GM12878 (cell line): ENCODE data around the gene ARHGAP20. TPM values are rescaled to one million over a fixed set of nuclear protein-coding genes. Genes with fewer than 3 reads are reported as not detected.

Experiments
- ATAC-seq: fragments of 200-7000 bp; cut with Tn5 transposase; 3 replicates; pipeline ENCODE4 v1.9.1; 2020; ENCODE audit warnings: mild to moderate bottlenecking, moderate library complexity
- Bru-seq: library from RNA; stranded (reverse); fragments of 400-500 nt; gene quantifications from one replicate; lab custom pipeline; 2021; lab: Mats Ljungman, UMichigan
- BruChase-seq, 2 experiments: library from RNA; stranded (reverse); fragments of 400-500 nt; gene quantifications; one replicate each; lab custom pipeline; 2021; lab: Mats Ljungman, UMichigan
- BruUV-seq: library from RNA; stranded (reverse); fragments of 400-500 nt; replicated peaks from 2 replicates; lab custom pipeline; 2021; lab: Mats Ljungman, UMichigan
- CTCF ChIA-PET: fragments of 300-600 bp; sonication (Branson Sonifier 250); formaldehyde crosslinking; extraction: SDS; loops from one replicate; lab custom pipeline; 2021; ENCODE audit warnings: inconsistent platforms; lab: Yijun Ruan, JAX
- POLR2A ChIA-PET: fragments of 350-600 bp; formaldehyde crosslinking; extraction: SDS; loops from one replicate; lab custom pipeline; 2021; ENCODE audit warnings: inconsistent platforms; lab: Charles Lee
- RAD21 ChIA-PET: fragments of 300-600 bp; sonication (Branson Sonifier 250); formaldehyde crosslinking; loops from one replicate; lab custom pipeline; 2023; ENCODE audit warnings: antibody characterized with exemption; ENCODE audit not compliant: unreplicated experiment; lab: Charles Lee
- SMC1A ChIA-PET: fragments of 300-600 bp; sonication (Branson Sonifier 250); formaldehyde crosslinking; loops from one replicate; lab custom pipeline; 2023; ENCODE audit not compliant: unreplicated experiment, uncharacterized antibody; lab: Charles Lee
- DNase-seq: peaks from one replicate; pipeline ENCODE4 v3.0.0-alpha.2; 2011; ENCODE audit warnings: low read depth, low spot score
- FAIRE-seq: peaks from 3 replicates; lab custom pipeline; 2011; peaks lifted over from hg19 to GRCh38; lab: Jason Lieb, UNC
- H2AFZ ChIP-seq: 2 replicates; pipeline ENCODE4 v1.6.0; 2011; ENCODE audit warnings: low read depth, low read length, control low read depth; ENCODE audit not compliant: control insufficient read depth
- H3K27ac ChIP-seq: 2 replicates; pipeline ENCODE4 v1.5.1; 2011; ENCODE audit warnings: control low read depth; ENCODE audit not compliant: control insufficient read depth, insufficient read depth
- H3K27me3 ChIP-seq, 2 experiments: replicated peaks in 1 of 2; 2 replicates each; pipeline versions ENCODE4 v1.6.0 to v1.6.1; 2011; ENCODE audit warnings: low read length in 1 of 2; ENCODE audit not compliant: control insufficient read depth in 2 of 2, insufficient read depth in 2 of 2
- H3K36me3 ChIP-seq, 2 experiments: 2 replicates each; pipeline ENCODE4 v1.5.1; 2011; ENCODE audit warnings: low read length in 1 of 2; ENCODE audit not compliant: control insufficient read depth in 2 of 2, insufficient read depth in 2 of 2
- H3K4me1 ChIP-seq: 2 replicates; pipeline ENCODE4 v1.6.1; 2011; ENCODE audit warnings: mild to moderate bottlenecking, low read length, moderate library complexity, mixed read lengths; ENCODE audit not compliant: control insufficient read depth, insufficient read depth
- H3K4me2 ChIP-seq: 2 replicates; pipeline ENCODE4 v1.6.0; 2011; ENCODE audit warnings: control low read depth; ENCODE audit not compliant: control insufficient read depth, insufficient read depth
- H3K4me3 ChIP-seq: fragments of 200-600 bp; sonication (generic); 2 replicates; pipeline ENCODE4 v1.5.1; 2016
- H3K79me2 ChIP-seq: 2 replicates; pipeline ENCODE4 v1.6.0; 2011; ENCODE audit warnings: low read length; ENCODE audit not compliant: control insufficient read depth, insufficient read depth
- H3K9ac ChIP-seq: 2 replicates; pipeline ENCODE4 v1.8.0; 2011; ENCODE audit warnings: low read length, control low read depth, mixed read lengths; ENCODE audit not compliant: control insufficient read depth, insufficient read depth
- H3K9me3 ChIP-seq: replicated peaks from 3 replicates; pipeline ENCODE4 v1.5.1; 2011; ENCODE audit warnings: mild to moderate bottlenecking, low read length; ENCODE audit not compliant: control insufficient read depth, insufficient read depth
- H4K20me1 ChIP-seq: 2 replicates; pipeline ENCODE4 v1.6.0; 2011; ENCODE audit not compliant: control insufficient read depth, insufficient read depth
- EGR1 ChIP-seq, 2 experiments: IDR thresholded peaks; 1 replicate in 1 of 2; 2 replicates in 1 of 2; pipeline ENCODE4 v1.6.1; 2011 to 2012; ENCODE audit warnings: low read depth in 2 of 2, low read length in 2 of 2, borderline replicate concordance in 1 of 2, mild to moderate bottlenecking in 1 of 2, moderate library complexity in 1 of 2
- IKZF1 ChIP-seq: fragments of 450-650 bp; conservative IDR thresholded peaks from 2 replicates; pipeline ENCODE4 v1.6.1; 2017; ENCODE audit warnings: antibody characterized with exemption, mild to moderate bottlenecking
- SUZ12 ChIP-seq: fragments of 200-600 bp; sonication (generic); IDR thresholded peaks from one replicate; pipeline ENCODE4 v1.6.1; 2018; ENCODE audit warnings: antibody characterized with exemption, mild to moderate bottlenecking; ENCODE audit not compliant: unreplicated experiment
- ZSCAN29 ChIP-seq: fragments of 450-650 bp; IDR thresholded peaks from 2 replicates; pipeline ENCODE4 v1.6.1; 2017; ENCODE audit warnings: mild to moderate bottlenecking, moderate library complexity
- WGBS: methylation state at CpG from one replicate; pipeline ENCODE4 v1.1.6; 2016; ENCODE audit warnings: low lambda C conversion rate; ENCODE audit not compliant: insufficient replicate concordance, insufficient coverage; ENCODE audit errors: missing lambda C conversion rate; 5-methylcytosine and 5-hydroxymethylcytosine counted together
- in situ Hi-C: fragments of 300-500 bp; cut with MboI; formaldehyde crosslinking; loops from 9 replicates; pipeline ENCODE4 v1.14.3; 2018; ENCODE audit warnings: mixed read lengths
- intact Hi-C: fragments of 100-400 bp; cut with micrococcal nuclease; formaldehyde crosslinking; loops from one replicate; pipeline ENCODE4 v1.14.2; 2022; ENCODE audit not compliant: unreplicated experiment
- long read RNA-seq, 2 experiments: library from polyadenylated mRNA; unstranded; transcript quantifications; one replicate each; pipeline ENCODE4 v2.0.0, GENCODE V29; 2019 to 2020
- polyA minus RNA-seq, 3 experiments: library from RNA; depleted of rRNA, polyadenylated mRNA; stranded (reverse); fragments of >200 nt; gene quantifications; 2 replicates each; pipeline ENCODE4 v1.2.3, GENCODE V29; 2011
- polyA plus RNA-seq, 11 experiments: library from polyadenylated mRNA; depleted of rRNA in 4 of 11; unstranded in 6 of 11; stranded (reverse) in 5 of 11; fragments of >200 nt; fragmentation: Nextera tagmentation in 4 of 11; fragmentation: Illumina TruSeq in 1 of 11; extraction: Ambion mirVana in 4 of 11; extraction: Trizol in 1 of 11; gene quantifications; 1 replicate in 1 of 11; 2 replicates in 10 of 11; pipeline versions ENCODE4 v1.2.1 to v1.2.3, GENCODE V29; 2011 to 2016; ENCODE audit warnings: inconsistent platforms in 2 of 11, missing spikeins in 2 of 11, low read depth in 1 of 11
- total RNA-seq, 4 experiments: library from RNA; depleted of rRNA in 3 of 4; stranded (reverse); fragments of >200 nt in 3 of 4; fragmentation: Illumina TruSeq in 1 of 4; extraction: Trizol in 1 of 4; gene quantifications; 2 replicates each; pipeline versions ENCODE4 v1.2.1 to v1.2.3, GENCODE V29; 2013 to 2021

ARHGAP20 gene, protein sequence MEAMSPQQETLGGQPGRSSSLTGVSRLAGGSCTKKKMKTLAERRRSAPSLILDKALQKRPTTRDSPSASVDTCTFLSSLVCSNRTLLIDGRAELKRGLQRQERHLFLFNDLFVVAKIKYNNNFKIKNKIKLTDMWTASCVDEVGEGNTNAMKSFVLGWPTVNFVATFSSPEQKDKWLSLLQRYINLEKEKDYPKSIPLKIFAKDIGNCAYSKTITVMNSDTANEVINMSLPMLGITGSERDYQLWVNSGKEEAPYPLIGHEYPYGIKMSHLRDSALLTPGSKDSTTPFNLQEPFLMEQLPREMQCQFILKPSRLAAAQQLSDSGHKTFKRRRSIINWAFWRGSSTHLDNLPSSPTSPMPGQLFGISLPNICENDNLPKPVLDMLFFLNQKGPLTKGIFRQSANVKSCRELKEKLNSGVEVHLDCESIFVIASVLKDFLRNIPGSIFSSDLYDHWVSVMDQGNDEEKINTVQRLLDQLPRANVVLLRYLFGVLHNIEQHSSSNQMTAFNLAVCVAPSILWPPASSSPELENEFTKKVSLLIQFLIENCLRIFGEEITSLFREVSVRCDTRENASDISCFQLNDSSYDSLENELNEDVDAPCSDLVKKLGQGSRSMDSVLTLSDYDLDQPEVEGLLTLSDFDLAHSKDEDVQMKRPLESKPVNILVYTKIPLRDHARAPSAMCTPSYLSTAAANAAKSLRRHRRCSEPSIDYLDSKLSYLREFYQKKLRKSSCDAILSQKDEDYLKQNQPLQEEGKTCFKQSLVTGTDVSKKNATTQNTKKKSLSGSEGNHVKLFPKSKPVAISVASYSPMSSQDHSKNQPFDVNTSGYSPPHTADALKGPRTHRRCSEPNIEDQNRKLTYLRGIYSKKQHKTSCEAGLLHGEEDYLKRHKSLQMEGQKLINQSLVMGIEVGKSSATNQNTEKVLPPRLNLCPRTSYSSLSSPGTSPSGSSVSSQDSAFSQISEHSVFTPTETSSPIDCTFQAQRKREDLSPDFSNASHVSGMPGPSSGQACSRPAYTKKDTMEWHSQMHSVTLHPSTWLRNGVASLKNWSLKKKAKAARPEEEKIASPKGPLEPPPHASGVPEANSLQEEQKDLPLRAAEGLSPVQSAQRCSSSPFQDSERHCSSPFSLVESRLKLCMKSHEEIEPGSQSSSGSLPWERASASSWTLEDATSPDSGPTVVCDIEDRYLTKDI
- not detected in 2 replicates for total RNA-seq (2013; cell fraction: nucleolus; rRNA removed)
- total RNA-seq (2014; rRNA removed) (under 0.01 TPM in 1 of 2 replicates, not detected in the other), total RNA-seq (2014; rRNA removed; fragmentation: Illumina TruSeq; extraction: Trizol) (not detected in 2 replicates), total RNA-seq (2021) (not detected in 2 replicates), polyA plus RNA-seq (2011; rRNA removed) (not detected in 2 replicates), polyA plus RNA-seq (2014; fragmentation: Illumina TruSeq; extraction: Trizol) (0.01 TPM in 1 of 2 replicates, not detected in the other), polyA plus RNA-seq (2014; fragmentation: Nextera tagmentation; extraction: Ambion mirVana) (not detected), polyA plus RNA-seq (2014; rRNA removed) (not detected in 2 replicates), polyA plus RNA-seq (2016; fragmentation: Nextera tagmentation; extraction: Ambion mirVana) (not detected), polyA minus RNA-seq (2011; rRNA and poly(A)+ RNA removed) (not detected in 2 replicates), Bru-seq, nascent RNA (percentile 17 among the genes with signal in this experiment), BruChase-seq, experiment 1, labeled RNA remaining after a 6-hour chase (percentile 8 among the genes with signal in this experiment), BruChase-seq, experiment 2, labeled RNA remaining after a 2-hour chase (percentile 4 among the genes with signal in this experiment)
- polyA plus RNA-seq (2011; ENCODE audit: low read depth) = not detected
- polyA plus RNA-seq (2011; cell fraction: cytosol; rRNA removed) = not detected in 2 replicates
- not detected in 2 replicates for polyA plus RNA-seq (2011; cell fraction: nucleus; rRNA removed)
- polyA plus RNA-seq (2012) = 0.03 TPM in 1 of 2 replicates, not detected in the other
- not detected in 2 replicates for polyA minus RNA-seq (2011; cell fraction: cytosol; rRNA and poly(A)+ RNA removed)
- not detected in 2 replicates for polyA minus RNA-seq (2011; cell fraction: nucleus; rRNA and poly(A)+ RNA removed)
- long read RNA-seq, experiment 1 = 0 reads
- long read RNA-seq, experiment 2 = 0 reads

GRCh38 chr11:110711776-110712658 lies at the start of gene ARHGAP20:
Gene ARHGAP20 (minus strand): TSS chr11:110712437. CDS start chr11:110712231, 206 bp downstream.
- CTCF ChIA-PET = no interaction called here

More at GRCh38 chr11:110711776-110712658, at the start of gene ARHGAP20:
- Histone ChIP-seq H3K36me3 (no peaks in the 10 kb centered on the region), H2AFZ (peak within 1 kb of the TSS; percentile 57), H3K27ac (no peak within 1 kb of the TSS), H4K20me1 (no peaks in the 10 kb centered on the region), H3K9ac (no peak within 1 kb of the TSS), H3K9me3 (no peaks in the 10 kb centered on the region), H3K79me2 (no peaks in the 10 kb centered on the region), H3K4me1 (no peaks in the 10 kb centered on the region), H3K27me3 (peaks cover 11 to 12% of the 10 kb centered on the region in 2 experiments), H3K4me3 (0 out of 2 replicates have a peak within 1 kb of the TSS, but pooled peaks have one; percentile 27), H3K4me2 (peak within 1 kb of the TSS; percentile 69)
- 14% methylated on average over 71 of the region's 109 CpGs for WGBS
- RAD21 ChIA-PET = no interaction called here
- SMC1A ChIA-PET = no interaction called here
- DNase-seq (no peak), FAIRE-seq (no peak), ATAC-seq (peak; percentile 85)
- POLR2A ChIA-PET = no interaction called here
- intact Hi-C loops (no loop called here), in situ Hi-C loops (no loop called here)
- BruUV-seq = no TSS peak
- TF ChIP-seq EGR1 (IDR thresholded peaks at IDR 0.05; ENCODE audit: borderline replicate concordance in 1 of 2, low read depth in 2 of 2, low read length in 2 of 2) (peak in 1 of 2 experiments; percentile 73; a peak in 2 of 3 replicates), ZSCAN29 (no peak), IKZF1 (peak; percentile 47; the same call in 1 of the 2 replicates), SUZ12 (peak; percentile 6)
